Hepatocyte (in vitro differentiated cells): Measurements from ENCODE around the gene LPAR2. TPM values are rescaled to one million over a fixed set of nuclear protein-coding genes. Genes with fewer than 3 reads are reported as not detected.

Experiments used
- DNase-seq: peaks from one replicate; pipeline ENCODE4 v3.0.0-alpha.2; 2016; ENCODE audit warnings: low spot score
- H2AFZ ChIP-seq: fragments of 200-600 bp; sonication (generic); 2 replicates; pipeline ENCODE4 v1.6.0; 2016; ENCODE audit warnings: antibody characterized with exemption, mild to moderate bottlenecking
- H3K27ac ChIP-seq: fragments of 200-600 bp; sonication (generic); 2 replicates; pipeline ENCODE4 v1.5.1; 2016; ENCODE audit warnings: mild to moderate bottlenecking
- H3K27me3 ChIP-seq: fragments of 200-600 bp; sonication (generic); 2 replicates; pipeline ENCODE4 v1.6.1; 2016
- H3K36me3 ChIP-seq: fragments of 200-600 bp; sonication (generic); replicated peaks from 2 replicates; pipeline ENCODE4 v1.5.1; 2016; ENCODE audit warnings: low read depth; ENCODE audit not compliant: insufficient read depth
- H3K4me1 ChIP-seq: fragments of 200-600 bp; sonication (generic); 2 replicates; pipeline ENCODE4 v1.5.1; 2016; ENCODE audit warnings: mild to moderate bottlenecking, moderate library complexity; ENCODE audit not compliant: insufficient read depth
- H3K4me2 ChIP-seq: fragments of 200-600 bp; sonication (generic); 2 replicates; pipeline ENCODE4 v1.6.0; 2016
- H3K4me3 ChIP-seq: fragments of 200-600 bp; sonication (generic); 2 replicates; pipeline ENCODE4 v1.5.1; 2016; ENCODE audit warnings: mild to moderate bottlenecking
- H3K79me2 ChIP-seq: fragments of 200-600 bp; sonication (generic); 2 replicates; pipeline ENCODE4 v1.6.0; 2017; ENCODE audit warnings: mild to moderate bottlenecking
- H3K9me2 ChIP-seq: fragments of 200-600 bp; sonication (generic); replicated peaks from 2 replicates; pipeline ENCODE4 v1.6.0; 2017; ENCODE audit warnings: mild to moderate bottlenecking; ENCODE audit not compliant: insufficient read depth
- H3K9me3 ChIP-seq: fragments of 200-600 bp; sonication (generic); 2 replicates; pipeline ENCODE4 v1.5.1; 2016; ENCODE audit warnings: low read depth, mild to moderate bottlenecking
- H4K20me1 ChIP-seq: fragments of 200-600 bp; sonication (generic); 2 replicates; pipeline ENCODE4 v1.6.0; 2016; ENCODE audit warnings: mild to moderate bottlenecking; ENCODE audit not compliant: insufficient read depth, poor library complexity, severe bottlenecking
- CTCF ChIP-seq: fragments of 200-600 bp; sonication (generic); IDR thresholded peaks from 2 replicates; pipeline ENCODE4 v1.5.1; 2016; ENCODE audit warnings: antibody characterized with exemption, mild to moderate bottlenecking; ENCODE audit not compliant: poor library complexity
- EZH2 ChIP-seq: fragments of 200-600 bp; sonication (generic); IDR thresholded peaks from 2 replicates; pipeline ENCODE4 v1.6.1; 2016; ENCODE audit warnings: antibody characterized with exemption, mild to moderate bottlenecking, borderline replicate concordance
- EZH2phosphoT487 ChIP-seq: fragments of 200-600 bp; sonication (generic); IDR thresholded peaks from one replicate; pipeline ENCODE4 v1.6.1; 2018; ENCODE audit warnings: antibody characterized with exemption, mild to moderate bottlenecking, low read depth, moderate library complexity; ENCODE audit not compliant: unreplicated experiment, severe bottlenecking
- WGBS: methylation state at CpG from one replicate; pipeline ENCODE4 v1.1.6; 2016; ENCODE audit warnings: low lambda C conversion rate; ENCODE audit errors: missing lambda C conversion rate; 5-methylcytosine and 5-hydroxymethylcytosine counted together
- polyA plus RNA-seq: library from polyadenylated mRNA; unstranded; fragments of >200 nt; fragmentation: Nextera tagmentation; extraction: Ambion mirVana; gene quantifications from 2 replicates; pipeline ENCODE4 v1.2.1, GENCODE V29; 2016
- total RNA-seq: library from RNA; depleted of rRNA; stranded (reverse); fragments of >200 nt; gene quantifications from 2 replicates; pipeline ENCODE4 v1.2.3, GENCODE V29; 2014

Gene LPAR2
- total and polyA plus RNA-seq, 2 experiments from 2014 or later, result 20.1 to 33.1 TPM

GRCh38 chr19:19626516-19627472 lies 1.2 kb downstream of the LPAR2 start:
- Histone ChIP-seq H3K27ac (peak overlapping the region; percentile 94), H3K9me3 (no peaks in the 10 kb centered on the region), H3K4me1 (no peaks in the 10 kb centered on the region), H3K4me2 (peak overlapping the region; percentile 98), H3K4me3 (no peak overlapping the region), H3K36me3 (no peaks in the 10 kb centered on the region), H3K9me2 (no peaks in the 10 kb centered on the region), H3K27me3 (no peaks in the 10 kb centered on the region), H3K79me2 (no peaks in the 10 kb centered on the region), H4K20me1 (no peaks in the 10 kb centered on the region), H2AFZ (no peak overlapping the region)
- no peak for TF ChIP-seq EZH2
- no peak for TF ChIP-seq CTCF
- no peak for TF ChIP-seq EZH2phosphoT487
- DNase-seq, result no peak
- 96% methylated on average over 48 of the region's 48 CpGs for WGBS

GRCh38 chr19:19624032-19624570 lies 3.9 kb downstream of the LPAR2 start:
- TF ChIP-seq CTCF, result no peak
- TF ChIP-seq EZH2, result no peak
- no peak for TF ChIP-seq EZH2phosphoT487
- Histone ChIP-seq H3K9me2 (no peaks in the 10 kb centered on the region), H3K4me2 (no peak overlapping the region), H3K36me3 (no peaks in the 10 kb centered on the region), H3K9me3 (no peaks in the 10 kb centered on the region), H3K27me3 (no peaks in the 10 kb centered on the region), H3K4me3 (no peak overlapping the region), H3K4me1 (peaks cover 5% of the 10 kb centered on the region), H4K20me1 (no peaks in the 10 kb centered on the region), H2AFZ (no peak overlapping the region), H3K27ac (no peak overlapping the region), H3K79me2 (no peaks in the 10 kb centered on the region)
- 94% methylated on average over 18 of the region's 19 CpGs for WGBS
- DNase-seq, result no peak

GRCh38 chr19:19623383-19623782 lies 4.6 kb downstream of the LPAR2 start:
- H3K27ac ChIP-seq, result no peak overlapping the region
- H3K4me1 ChIP-seq, result peaks cover 7% of the 10 kb centered on the region
- H3K36me3 ChIP-seq, result no peaks in the 10 kb centered on the region
- no peak overlapping the region for H3K4me3 ChIP-seq
- no peak overlapping the region for H2AFZ ChIP-seq
- no peak for TF ChIP-seq CTCF
- no peak for DNase-seq
- H3K4me2 ChIP-seq, result no peak overlapping the region
- H3K9me2 ChIP-seq, result no peaks in the 10 kb centered on the region
- no peaks in the 10 kb centered on the region for H3K9me3 ChIP-seq
- H4K20me1 ChIP-seq, result no peaks in the 10 kb centered on the region
- no peaks in the 10 kb centered on the region for H3K79me2 ChIP-seq
- WGBS, result 85% methylated on average over 5 of the region's 5 CpGs
- H3K27me3 ChIP-seq, result no peaks in the 10 kb centered on the region
